HTERT RPE-1 (cell line): ENCODE results near the gene TOMM20.
"Not testable (repeated sequence)": the region's sequence is repeated elsewhere in the genome, so short reads cannot be mapped to it uniquely, and the experiment has no call there.

ENCODE experiments used
- in situ Hi-C: fragments of 300-500 bp; cut with MboI; formaldehyde crosslinking; loops from 4 replicates; pipeline ENCODE4 v1.14.3; 2020; ENCODE audit warnings: low sequenced_read_pairs

Gene TOMM20

GRCh38 chr1:235105051-235106043, 23.3 kb downstream of the TOMM20 start:
- in situ Hi-C loops: no loop called here

GRCh38 chr1:235102993-235103411, 25.6 kb downstream of the TOMM20 start:
- in situ Hi-C loops: no loop called here

DNA sequence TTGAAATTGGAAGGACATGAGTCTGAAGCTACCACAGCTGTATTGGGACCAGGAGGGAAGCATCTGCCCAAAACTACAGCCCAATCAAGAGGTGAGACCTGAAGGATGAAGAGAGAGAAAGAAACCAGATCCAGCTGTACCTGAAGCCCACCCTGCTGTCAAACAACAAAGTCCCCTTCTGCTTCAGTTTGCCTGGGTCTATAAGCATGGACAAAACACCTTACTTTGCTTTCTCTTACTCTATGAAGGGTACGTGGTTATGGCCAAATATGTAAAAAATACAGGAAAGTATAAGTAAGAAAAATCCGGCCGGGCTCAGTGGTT, 26.4 kb downstream of the TOMM20 start:
- in situ Hi-C loops: no loop called here

GRCh38 chr1:235101558-235102258, 26.9 kb downstream of the TOMM20 start:
- in situ Hi-C loops: no loop called here

GRCh38 chr1:235100194-235100772, 28.4 kb downstream of the TOMM20 start:
- in situ Hi-C loops: no loop called here

DNA sequence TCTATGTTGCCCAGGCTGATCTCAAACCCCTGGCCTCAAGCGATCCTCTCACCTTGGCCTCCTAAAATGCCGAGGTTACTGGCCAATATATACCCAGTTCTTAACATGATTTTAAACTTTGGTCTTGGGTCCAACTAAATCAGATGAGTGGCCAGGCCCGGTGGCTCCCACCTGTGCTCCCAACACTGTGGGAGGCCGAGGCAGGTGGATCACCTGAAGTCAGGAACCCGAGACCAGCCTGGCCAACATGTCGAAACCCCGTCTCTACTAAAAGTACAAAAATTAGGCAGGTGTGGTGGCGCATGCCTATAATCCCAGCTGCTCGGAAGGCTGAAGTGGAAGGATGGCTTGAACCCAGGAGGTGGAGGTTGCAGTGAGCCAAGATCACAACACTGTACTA, 29.6 kb downstream of the TOMM20 start:
- in situ Hi-C loops: no loop called here

- in situ Hi-C loops: no loop called here
Observed at GRCh38 chr1:235098547-235098946, 30.1 kb downstream of the TOMM20 start.

DNA sequence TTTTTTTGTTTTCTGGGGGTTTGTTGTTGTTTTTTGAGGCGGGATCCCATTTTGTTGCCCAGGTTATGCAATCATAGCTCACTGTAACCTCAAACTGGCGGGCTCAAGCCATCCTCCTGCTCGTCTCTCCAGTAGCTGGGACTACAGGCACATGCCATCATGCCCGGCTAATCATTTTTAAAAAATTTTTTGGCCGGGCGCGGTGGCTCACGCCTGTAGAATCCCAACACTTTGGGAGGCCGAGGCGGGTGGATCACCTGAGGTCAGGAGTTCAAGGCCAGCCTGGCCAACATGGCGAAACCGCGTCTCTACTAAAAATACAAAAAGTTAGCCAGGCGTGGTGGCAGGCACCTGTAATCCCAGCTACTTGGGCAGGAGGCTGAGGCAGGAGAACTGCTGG, 31.1 kb downstream of the TOMM20 start:
- in situ Hi-C loops: not testable (repeated sequence)

DNA sequence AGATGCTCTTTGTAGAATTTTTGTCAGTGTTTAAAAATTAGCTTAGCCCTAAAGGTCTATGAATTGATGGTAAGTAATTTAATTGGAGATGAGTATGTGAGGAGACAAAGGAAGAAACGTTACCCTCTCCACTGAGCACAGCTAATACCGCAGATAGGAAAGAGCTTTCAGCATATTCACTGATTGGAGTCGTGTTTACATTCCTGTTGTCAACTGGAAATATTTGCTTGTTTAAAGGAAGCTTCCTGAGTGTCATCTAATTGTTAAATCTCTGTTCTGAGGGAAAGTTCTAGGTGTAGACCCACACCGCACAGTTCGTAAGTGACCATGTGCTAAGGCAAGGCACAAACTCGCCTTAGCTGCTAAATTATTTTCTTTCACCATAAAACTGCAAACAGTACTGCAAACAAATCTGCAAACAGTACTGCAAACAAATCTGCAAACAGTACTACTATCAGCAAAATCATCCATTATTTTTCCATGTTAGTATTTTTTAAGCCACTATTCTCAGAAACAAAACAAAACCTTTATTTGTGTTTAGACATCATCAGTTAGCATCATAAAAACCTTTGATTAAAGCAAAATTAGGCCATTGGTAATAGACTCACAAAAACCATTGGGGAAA, 32.6 kb downstream of the TOMM20 start:
- in situ Hi-C loops: no loop called here

GRCh38 chr1:235093696-235094592, 34.7 kb downstream of the TOMM20 start:
- in situ Hi-C loops: no loop called here

GRCh38 chr1:235093013-235093695, 35.5 kb downstream of the TOMM20 start:
- in situ Hi-C loops: no loop called here

GRCh38 chr1:235092415-235092814, 36.2 kb downstream of the TOMM20 start:
- in situ Hi-C loops: not testable (repeated sequence)

GRCh38 chr1:235092045-235092406, 36.6 kb downstream of the TOMM20 start:
- in situ Hi-C loops: not testable (repeated sequence)

DNA sequence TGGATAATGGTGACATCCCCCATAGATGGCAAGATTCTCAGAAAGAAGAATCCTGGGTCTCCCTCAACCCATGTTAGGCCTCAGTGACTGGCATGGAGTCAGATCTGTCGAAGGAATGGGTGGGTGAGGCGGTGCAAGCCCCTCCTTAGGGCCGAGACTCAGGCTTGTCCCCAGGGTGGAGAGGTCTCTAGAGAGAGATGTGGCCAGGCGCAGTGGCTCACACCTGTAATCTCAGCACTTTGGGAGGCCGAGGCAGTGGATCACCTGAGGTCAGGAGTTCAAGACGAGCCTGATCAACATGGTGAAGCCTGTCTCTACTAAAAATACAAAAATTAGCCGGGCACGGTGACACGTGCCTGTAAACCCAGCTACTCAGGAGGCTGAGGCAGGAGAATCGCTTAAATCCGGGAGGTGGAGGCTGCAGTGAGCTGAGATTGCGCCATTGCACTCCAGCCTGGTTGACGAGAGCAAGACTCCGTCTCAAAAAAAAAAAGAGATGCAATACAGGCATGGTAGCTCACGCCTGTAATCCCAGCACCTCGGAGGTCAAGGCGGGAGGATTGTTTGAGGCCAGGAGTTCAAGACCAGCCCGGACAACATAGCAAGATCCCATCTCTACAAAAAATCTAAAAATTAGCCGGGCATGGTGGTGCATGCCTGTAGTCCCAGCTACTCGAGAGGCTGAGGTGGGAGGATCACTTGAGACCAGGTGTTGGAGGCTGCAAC, 37.2 kb downstream of the TOMM20 start:
- in situ Hi-C loops: not testable (repeated sequence)

DNA sequence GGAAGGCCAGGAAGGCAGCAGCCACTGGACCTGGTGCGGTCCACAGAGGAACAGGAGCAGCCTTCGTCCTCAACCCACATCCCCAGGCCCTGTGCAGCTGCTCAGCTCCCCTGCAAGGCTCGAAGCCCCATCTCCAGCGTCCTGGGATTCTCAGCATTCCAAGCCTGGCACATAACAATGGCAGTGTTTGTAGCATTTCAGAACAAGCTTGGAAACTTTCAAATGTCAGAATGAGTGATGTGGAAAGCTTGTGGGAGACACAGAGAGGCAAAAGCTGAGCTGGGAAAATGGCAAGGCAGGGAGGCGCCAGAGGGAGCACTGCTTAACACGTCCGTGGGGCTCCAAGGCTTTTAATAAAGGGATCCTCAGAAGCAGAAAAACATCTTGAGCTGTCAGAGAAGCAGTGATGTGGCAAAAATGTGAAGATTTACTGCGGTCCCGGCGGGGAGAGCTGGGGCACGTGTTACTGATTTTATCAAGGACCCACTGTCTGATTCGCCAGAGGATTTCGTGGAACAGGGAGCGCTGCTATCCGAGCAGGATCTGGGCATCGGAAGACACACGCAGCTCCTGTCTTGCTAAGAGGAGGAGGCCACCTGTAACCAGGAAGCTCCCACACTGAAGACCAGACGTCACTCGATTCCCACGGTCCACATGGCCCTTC, 38.1 kb downstream of the TOMM20 start:
- in situ Hi-C loops: no loop called here

GRCh38 chr1:235088907-235089306, 39.7 kb downstream of the TOMM20 start:
- in situ Hi-C loops: no loop called here

DNA sequence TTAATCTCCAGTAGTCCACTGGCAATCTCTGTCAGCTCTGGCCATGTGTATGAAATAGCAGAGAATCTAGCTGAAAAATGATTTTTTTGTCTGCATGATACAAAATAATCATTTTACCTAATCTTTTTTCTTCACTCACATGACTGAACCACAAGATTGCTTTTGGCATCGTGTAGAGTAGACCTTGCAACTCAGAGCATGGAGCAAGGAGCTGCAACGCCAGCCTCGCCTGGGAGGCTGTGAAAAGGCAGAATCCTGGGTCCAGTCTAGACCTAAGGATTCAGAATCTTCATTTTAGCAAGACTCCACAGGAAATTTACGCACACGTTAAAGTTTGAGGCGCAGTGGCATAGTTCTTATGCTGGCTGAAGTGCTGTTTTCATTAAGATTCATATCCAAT, 40.2 kb downstream of the TOMM20 start:
- in situ Hi-C loops: no loop called here

- in situ Hi-C loops: no loop called here
Observed at GRCh38 chr1:235087906-235088305, 40.7 kb downstream of the TOMM20 start.
